ENCODE data around the gene TUBGCP6.

Gene TUBGCP6

DNA sequence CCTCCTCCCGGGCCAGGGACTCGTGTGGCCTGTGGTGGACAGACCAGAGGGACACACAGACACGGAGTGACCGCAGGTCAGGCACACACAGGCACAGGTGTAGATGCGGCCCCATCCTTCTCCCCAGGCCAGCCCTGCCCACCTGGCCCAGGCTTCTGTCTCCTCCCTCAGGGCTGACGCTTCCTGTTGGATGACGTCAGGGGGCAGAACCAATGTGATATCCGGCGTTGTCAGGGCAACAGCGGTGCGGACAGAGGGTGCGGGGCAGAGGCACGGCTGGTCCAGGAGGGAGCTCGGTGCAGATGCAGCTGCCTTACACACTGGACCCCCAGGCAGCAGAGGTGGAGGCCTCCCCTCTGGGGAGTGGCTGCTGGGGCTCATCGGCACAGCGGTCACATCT is 2.9 kb upstream of the TUBGCP6 start:
- Histone ChIP-seq H2AFZ (ENCODE audit: low read depth) (no peak overlapping the region), H3K27me3 (ENCODE audit: insufficient read depth, low read depth) (no peaks in the 10 kb centered on the region), H3K4me3 (IDR thresholded peaks at IDR 0.05; ENCODE audit: insufficient read depth, low read depth, low read length) (no peak overlapping the region), H3K79me2 (ENCODE audit: insufficient read depth, low read depth) (peaks cover 13% of the 10 kb centered on the region; the same call in 1 of the 2 replicates), H3K27ac (no peak overlapping the region), H3K4me2 (no peak overlapping the region), H4K20me1 (ENCODE audit: insufficient read depth) (no peaks in the 10 kb centered on the region), H3K9ac (no peak overlapping the region), H3K4me1 (ENCODE audit: low read depth, poor library complexity, severe bottlenecking) (peaks cover 4% of the 10 kb centered on the region), H3K36me3 (ENCODE audit: insufficient read depth) (no peaks in the 10 kb centered on the region)
- TF ChIP-seq, protein P1, sequence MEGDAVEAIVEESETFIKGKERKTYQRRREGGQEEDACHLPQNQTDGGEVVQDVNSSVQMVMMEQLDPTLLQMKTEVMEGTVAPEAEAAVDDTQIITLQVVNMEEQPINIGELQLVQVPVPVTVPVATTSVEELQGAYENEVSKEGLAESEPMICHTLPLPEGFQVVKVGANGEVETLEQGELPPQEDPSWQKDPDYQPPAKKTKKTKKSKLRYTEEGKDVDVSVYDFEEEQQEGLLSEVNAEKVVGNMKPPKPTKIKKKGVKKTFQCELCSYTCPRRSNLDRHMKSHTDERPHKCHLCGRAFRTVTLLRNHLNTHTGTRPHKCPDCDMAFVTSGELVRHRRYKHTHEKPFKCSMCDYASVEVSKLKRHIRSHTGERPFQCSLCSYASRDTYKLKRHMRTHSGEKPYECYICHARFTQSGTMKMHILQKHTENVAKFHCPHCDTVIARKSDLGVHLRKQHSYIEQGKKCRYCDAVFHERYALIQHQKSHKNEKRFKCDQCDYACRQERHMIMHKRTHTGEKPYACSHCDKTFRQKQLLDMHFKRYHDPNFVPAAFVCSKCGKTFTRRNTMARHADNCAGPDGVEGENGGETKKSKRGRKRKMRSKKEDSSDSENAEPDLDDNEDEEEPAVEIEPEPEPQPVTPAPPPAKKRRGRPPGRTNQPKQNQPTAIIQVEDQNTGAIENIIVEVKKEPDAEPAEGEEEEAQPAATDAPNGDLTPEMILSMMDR (conservative IDR thresholded peaks at IDR 0.05; ENCODE audit: low read depth, low read length): no peak

DNA sequence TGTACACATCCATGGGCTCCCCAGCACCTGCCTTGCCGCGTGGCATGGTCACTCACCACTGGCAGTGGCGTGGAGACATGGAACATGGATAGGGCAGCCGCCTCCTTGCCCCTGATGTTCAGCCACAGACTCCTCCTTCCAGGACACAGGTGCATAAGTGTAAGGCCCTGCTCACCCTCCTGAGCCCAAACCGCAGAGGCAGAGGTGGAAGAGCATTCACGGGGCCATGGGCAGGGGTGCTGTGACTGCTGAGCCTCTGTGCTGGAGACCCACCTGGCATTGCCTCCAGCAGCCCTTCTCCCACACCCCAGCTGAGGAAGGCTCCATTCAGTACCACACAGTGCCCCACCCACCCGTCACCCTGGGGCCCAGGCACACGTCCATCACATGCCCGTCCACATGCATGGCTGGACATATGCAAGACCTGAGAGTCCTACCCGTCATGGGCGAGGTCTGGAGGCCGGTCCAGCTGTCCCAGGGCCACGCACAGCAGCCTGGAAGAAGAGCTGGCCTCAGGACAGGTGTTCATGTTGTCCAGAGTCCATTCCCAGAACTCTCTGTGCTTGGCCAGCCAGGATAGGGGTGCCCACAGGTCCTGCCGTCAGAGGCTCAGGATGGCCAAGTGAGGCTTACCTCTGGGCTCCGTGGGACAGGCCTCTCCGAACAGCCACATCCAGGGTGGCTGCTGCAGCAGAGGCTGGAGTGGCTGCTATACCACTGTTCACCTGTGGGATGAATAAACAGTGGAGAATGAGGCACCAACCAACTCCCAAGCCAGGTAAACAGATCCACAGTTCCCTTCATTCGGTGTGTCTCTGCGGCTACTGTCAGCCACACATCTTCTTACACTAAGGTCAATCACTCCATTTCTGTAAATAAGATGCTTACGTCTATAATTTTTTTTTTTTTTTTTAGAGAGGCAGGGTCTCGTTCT is 1.7 kb upstream of the TUBGCP6 start:
- Histone ChIP-seq H3K4me1 (ENCODE audit: low read depth, poor library complexity, severe bottlenecking) (peaks cover 8% of the 10 kb centered on the region), H4K20me1 (ENCODE audit: insufficient read depth) (no peaks in the 10 kb centered on the region), H3K4me2 (no peak overlapping the region; the same call in 1 of the 2 replicates), H3K36me3 (ENCODE audit: insufficient read depth) (no peaks in the 10 kb centered on the region), H3K9ac (no peak overlapping the region), H2AFZ (ENCODE audit: low read depth) (no peak overlapping the region), H3K27ac (no peak overlapping the region), H3K79me2 (ENCODE audit: insufficient read depth, low read depth) (peaks cover 19% of the 10 kb centered on the region; the same call in 1 of the 2 replicates), H3K4me3 (IDR thresholded peaks at IDR 0.05; ENCODE audit: insufficient read depth, low read depth, low read length) (no peak overlapping the region), H3K27me3 (ENCODE audit: insufficient read depth, low read depth) (no peaks in the 10 kb centered on the region)
- TF ChIP-seq, protein P1 (conservative IDR thresholded peaks at IDR 0.05; ENCODE audit: low read depth, low read length): no peak

DNA sequence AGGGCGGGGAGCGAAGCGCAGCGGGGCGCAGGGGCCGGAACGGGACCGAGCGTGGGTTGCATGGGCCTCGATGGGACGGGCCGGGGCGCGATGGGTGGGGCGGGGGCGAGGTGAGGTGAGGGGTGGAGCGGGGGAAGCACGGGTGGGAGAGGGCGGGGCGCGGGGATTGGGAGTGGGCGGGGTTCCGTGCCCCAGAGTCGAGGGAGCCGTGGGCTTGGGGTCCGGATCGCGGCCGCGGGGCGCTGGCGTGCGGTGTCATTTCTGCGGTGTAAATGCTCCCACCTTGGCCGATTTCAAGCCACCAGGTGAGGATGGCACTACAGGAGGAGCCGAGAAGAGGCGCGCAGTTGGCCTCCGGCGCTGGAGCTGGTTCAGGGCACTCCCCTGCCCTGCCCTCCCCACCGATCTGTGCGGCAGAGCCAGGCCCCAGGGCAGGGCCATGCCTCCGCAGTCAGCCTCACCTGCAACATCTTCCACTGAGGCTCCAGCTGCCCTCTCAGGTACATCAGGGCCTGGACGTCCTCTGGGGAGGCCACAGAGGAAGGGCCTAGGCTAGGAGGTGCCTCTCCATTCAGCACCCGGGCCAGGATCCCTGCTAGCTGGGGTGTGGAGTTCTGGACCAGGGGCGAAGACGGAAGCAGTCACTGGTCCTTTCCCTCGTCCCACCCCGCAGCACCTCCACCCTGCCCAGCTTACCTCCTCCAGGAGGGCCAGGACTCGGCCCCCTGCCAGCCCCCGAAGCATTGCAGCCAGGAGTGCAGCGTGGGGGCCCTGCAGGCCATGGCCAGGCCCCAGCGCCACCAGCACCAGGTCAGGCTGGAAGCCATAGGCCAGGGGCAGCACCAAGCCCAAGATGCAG is 620 bp upstream of the TUBGCP6 start:
- Histone ChIP-seq H3K36me3 (ENCODE audit: insufficient read depth) (no peaks in the 10 kb centered on the region), H3K4me3 (IDR thresholded peaks at IDR 0.05; ENCODE audit: insufficient read depth, low read depth, low read length) (no peak overlapping the region), H3K4me1 (ENCODE audit: low read depth, poor library complexity, severe bottlenecking) (peaks cover 8% of the 10 kb centered on the region), H2AFZ (ENCODE audit: low read depth) (no peak overlapping the region), H3K27ac (peak overlapping the region; percentile 68), H3K9ac (peak overlapping the region; percentile 74; the same call in 1 of the 2 replicates), H3K79me2 (ENCODE audit: insufficient read depth, low read depth) (peaks cover 21% of the 10 kb centered on the region; the same call in 1 of the 2 replicates), H3K27me3 (ENCODE audit: insufficient read depth, low read depth) (no peaks in the 10 kb centered on the region), H3K4me2 (peak overlapping the region; percentile 29; the same call in 1 of the 2 replicates), H4K20me1 (ENCODE audit: insufficient read depth) (no peaks in the 10 kb centered on the region)
- TF ChIP-seq, protein P1 (conservative IDR thresholded peaks at IDR 0.05; ENCODE audit: low read depth, low read length): no peak

DNA sequence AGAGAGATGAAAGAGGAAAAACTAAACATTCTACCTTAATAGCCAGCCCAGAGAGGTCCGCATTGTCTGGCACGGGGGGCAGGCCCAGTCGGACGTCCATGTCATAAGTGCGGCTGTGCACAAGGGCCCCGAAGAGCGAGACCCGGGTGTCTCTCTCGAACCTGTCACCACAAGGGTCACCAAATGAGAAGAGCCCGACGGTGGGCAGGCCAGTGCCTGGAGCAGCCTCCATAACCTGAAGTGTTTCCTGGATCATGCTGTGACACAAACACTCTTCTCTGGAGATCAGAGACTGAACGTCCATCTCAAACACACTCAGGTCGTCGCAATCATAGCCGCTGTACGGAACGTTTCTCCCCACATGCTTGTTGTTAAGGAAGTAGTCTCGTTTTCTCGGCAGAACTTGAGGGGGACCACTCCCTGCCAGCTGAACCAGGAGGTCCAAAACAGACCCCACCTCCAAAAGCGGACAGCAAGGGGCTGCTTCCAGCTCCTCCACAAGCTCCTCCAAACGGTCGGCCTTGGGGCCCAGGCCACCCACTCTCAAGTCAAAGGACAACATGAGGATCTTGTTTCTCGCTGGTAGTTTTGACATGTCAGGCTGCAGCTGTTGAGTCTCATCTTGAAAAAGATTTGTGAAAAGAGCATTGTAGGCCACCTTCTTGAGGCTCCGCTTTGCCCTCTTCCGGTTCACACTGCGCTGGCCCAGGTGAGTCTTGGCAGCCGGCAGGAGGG is 971 bp downstream of the TUBGCP6 start:
- H3K27ac ChIP-seq: peak overlapping the region; percentile 68
- no peaks in the 10 kb centered on the region for H3K27me3 ChIP-seq (ENCODE audit: insufficient read depth, low read depth)
- H3K4me3 ChIP-seq (IDR thresholded peaks at IDR 0.05; ENCODE audit: insufficient read depth, low read depth, low read length): no peak overlapping the region
- H2AFZ ChIP-seq (ENCODE audit: low read depth): 0 out of 2 replicates have a peak overlapping the region, but pooled peaks have one; percentile 59
- H3K4me2 ChIP-seq: peak overlapping the region; percentile 66
- H3K36me3 ChIP-seq (ENCODE audit: insufficient read depth): no peaks in the 10 kb centered on the region
- peaks cover 8% of the 10 kb centered on the region for H3K4me1 ChIP-seq (ENCODE audit: low read depth, poor library complexity, severe bottlenecking)
- H3K9ac ChIP-seq: peak overlapping the region; percentile 74; the same call in 1 of the 2 replicates
- TF ChIP-seq, protein P1 (conservative IDR thresholded peaks at IDR 0.05; ENCODE audit: low read depth, low read length): no peak
- peaks cover 25% of the 10 kb centered on the region; the same call in 1 of the 2 replicates for H3K79me2 ChIP-seq (ENCODE audit: insufficient read depth, low read depth)
- H4K20me1 ChIP-seq (ENCODE audit: insufficient read depth): no peaks in the 10 kb centered on the region

All from KMS-11 (cell line).